ENCODE data around the gene GP5.

DNA sequence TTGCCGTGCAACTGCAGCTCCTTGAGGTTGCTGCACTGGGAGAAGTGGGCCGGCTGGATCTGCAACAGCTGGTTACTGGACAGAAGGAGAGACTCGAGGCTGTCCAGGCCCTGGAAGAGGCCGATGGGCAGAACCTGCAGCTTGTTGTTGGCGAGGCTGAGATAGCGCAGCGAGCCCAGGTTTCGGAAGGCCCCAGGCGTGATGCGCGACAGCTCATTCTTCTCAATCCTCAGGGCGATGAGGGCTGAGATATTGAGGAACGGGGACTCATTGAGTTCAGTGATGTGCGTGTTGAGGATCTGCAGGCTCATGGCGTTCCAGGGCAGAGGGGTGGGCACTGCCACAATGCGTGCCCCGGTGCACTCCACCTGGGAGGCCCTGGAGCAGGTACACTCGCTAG is 38.5 kb downstream of the GP5 start:
- TF ChIP-seq, protein P1, sequence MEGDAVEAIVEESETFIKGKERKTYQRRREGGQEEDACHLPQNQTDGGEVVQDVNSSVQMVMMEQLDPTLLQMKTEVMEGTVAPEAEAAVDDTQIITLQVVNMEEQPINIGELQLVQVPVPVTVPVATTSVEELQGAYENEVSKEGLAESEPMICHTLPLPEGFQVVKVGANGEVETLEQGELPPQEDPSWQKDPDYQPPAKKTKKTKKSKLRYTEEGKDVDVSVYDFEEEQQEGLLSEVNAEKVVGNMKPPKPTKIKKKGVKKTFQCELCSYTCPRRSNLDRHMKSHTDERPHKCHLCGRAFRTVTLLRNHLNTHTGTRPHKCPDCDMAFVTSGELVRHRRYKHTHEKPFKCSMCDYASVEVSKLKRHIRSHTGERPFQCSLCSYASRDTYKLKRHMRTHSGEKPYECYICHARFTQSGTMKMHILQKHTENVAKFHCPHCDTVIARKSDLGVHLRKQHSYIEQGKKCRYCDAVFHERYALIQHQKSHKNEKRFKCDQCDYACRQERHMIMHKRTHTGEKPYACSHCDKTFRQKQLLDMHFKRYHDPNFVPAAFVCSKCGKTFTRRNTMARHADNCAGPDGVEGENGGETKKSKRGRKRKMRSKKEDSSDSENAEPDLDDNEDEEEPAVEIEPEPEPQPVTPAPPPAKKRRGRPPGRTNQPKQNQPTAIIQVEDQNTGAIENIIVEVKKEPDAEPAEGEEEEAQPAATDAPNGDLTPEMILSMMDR (IDR thresholded peaks at IDR 0.05; ENCODE audit: borderline replicate concordance, extremely low read depth, low read length, poor library complexity, severe bottlenecking), result no peak
- TF ChIP-seq EZH2 (IDR thresholded peaks at IDR 0.05; ENCODE audit: borderline replicate concordance, low read depth, low read length, severe bottlenecking), result no peak
